IMR-90 (cell line): ENCODE data around the gene CYP4Z1.

ENCODE experiments used
- CEBPB ChIP-seq: IDR thresholded peaks from 2 replicates; pipeline ENCODE4 v1.6.1; 2012; ENCODE audit warnings: low read depth, low read length, improper control_type of control experiment
- CHD1 ChIP-seq: IDR thresholded peaks from 2 replicates; pipeline ENCODE4 v1.6.1; 2012; ENCODE audit warnings: low read depth, low read length, improper control_type of control experiment
- FOS ChIP-seq: fragments of 150-350 bp; IDR thresholded peaks from 2 replicates; pipeline ENCODE4 v1.6.1; 2016; ENCODE audit warnings: low read depth, low read length
- MAFK ChIP-seq: IDR thresholded peaks from 2 replicates; pipeline ENCODE4 v1.6.1; 2012; ENCODE audit warnings: low read depth, low read length, improper control_type of control experiment
- MAZ ChIP-seq: IDR thresholded peaks from 2 replicates; pipeline ENCODE4 v1.6.1; 2012; ENCODE audit warnings: low read depth, mild to moderate bottlenecking, low read length, improper control_type of control experiment, moderate library complexity, borderline replicate concordance
- NFE2L2 ChIP-seq: fragments of 150-350 bp; IDR thresholded peaks from 2 replicates; pipeline ENCODE4 v1.6.1; 2016; ENCODE audit warnings: low read depth, mild to moderate bottlenecking, low read length
- POLR2A ChIP-seq: IDR thresholded peaks from 2 replicates; pipeline ENCODE4 v1.6.1; 2012; ENCODE audit warnings: mild to moderate bottlenecking, low read depth, low read length
- RAD21 ChIP-seq: IDR thresholded peaks from 2 replicates; pipeline ENCODE4 v1.6.1; 2012; ENCODE audit warnings: low read length, improper control_type of control experiment
- RCOR1 ChIP-seq: IDR thresholded peaks from 2 replicates; pipeline ENCODE4 v1.6.1; 2012; ENCODE audit warnings: mild to moderate bottlenecking, low read length, improper control_type of control experiment; ENCODE audit not compliant: insufficient replicate concordance
- RFX5 ChIP-seq: IDR thresholded peaks from 2 replicates; pipeline ENCODE4 v1.8.0; 2012; ENCODE audit warnings: low read depth, mild to moderate bottlenecking, low read length, moderate library complexity
- SMC3 ChIP-seq: fragments of 150-350 bp; IDR thresholded peaks from 2 replicates; pipeline ENCODE4 v1.6.1; 2016; ENCODE audit warnings: low read depth, mild to moderate bottlenecking, antibody characterized with exemption, low read length, moderate library complexity
- TF ChIP-seq, protein P1 (sequence below): conservative IDR thresholded peaks from 2 replicates; pipeline ENCODE4 v1.5.1; 2012; ENCODE audit warnings: mild to moderate bottlenecking, low read depth, low read length, improper control_type of control experiment
- TF ChIP-seq, protein P2 (sequence below): fragments of 150-350 bp; IDR thresholded peaks from 2 replicates; pipeline ENCODE4 v1.6.1; 2017; ENCODE audit warnings: mild to moderate bottlenecking, antibody characterized with exemption, low read length, low read depth
- TF ChIP-seq, protein P3 (sequence below): fragments of 150-350 bp; IDR thresholded peaks from 2 replicates; pipeline ENCODE4 v1.6.1; 2016; ENCODE audit warnings: low read depth, mild to moderate bottlenecking, low read length, moderate library complexity, borderline replicate concordance

DNA sequence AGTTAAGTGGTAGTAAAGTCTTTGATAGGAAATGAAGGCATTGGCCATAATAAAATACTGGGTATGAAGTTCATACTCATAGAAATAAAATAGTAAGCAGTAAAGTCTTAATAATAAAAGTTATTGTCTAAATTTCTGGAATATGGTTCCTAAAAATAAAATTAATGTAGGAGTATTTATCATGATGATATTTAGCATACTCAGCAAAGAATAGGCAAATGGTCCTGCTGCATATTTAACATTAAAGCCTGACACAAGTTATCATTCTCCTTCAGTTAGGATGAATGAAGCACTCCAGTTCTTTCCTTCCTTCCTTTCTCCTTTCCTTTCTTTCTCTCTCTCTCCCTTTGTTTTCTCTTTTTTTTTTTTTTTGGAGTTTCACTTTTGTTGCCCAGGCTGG is 97.5 kb downstream of the CYP4Z1 start:
- no peak for TF ChIP-seq CHD1
- TF ChIP-seq, protein P1, sequence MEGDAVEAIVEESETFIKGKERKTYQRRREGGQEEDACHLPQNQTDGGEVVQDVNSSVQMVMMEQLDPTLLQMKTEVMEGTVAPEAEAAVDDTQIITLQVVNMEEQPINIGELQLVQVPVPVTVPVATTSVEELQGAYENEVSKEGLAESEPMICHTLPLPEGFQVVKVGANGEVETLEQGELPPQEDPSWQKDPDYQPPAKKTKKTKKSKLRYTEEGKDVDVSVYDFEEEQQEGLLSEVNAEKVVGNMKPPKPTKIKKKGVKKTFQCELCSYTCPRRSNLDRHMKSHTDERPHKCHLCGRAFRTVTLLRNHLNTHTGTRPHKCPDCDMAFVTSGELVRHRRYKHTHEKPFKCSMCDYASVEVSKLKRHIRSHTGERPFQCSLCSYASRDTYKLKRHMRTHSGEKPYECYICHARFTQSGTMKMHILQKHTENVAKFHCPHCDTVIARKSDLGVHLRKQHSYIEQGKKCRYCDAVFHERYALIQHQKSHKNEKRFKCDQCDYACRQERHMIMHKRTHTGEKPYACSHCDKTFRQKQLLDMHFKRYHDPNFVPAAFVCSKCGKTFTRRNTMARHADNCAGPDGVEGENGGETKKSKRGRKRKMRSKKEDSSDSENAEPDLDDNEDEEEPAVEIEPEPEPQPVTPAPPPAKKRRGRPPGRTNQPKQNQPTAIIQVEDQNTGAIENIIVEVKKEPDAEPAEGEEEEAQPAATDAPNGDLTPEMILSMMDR = no peak
- no peak for TF ChIP-seq SMC3
- TF ChIP-seq RFX5 = no peak
- no peak for TF ChIP-seq MAZ
- no peak for TF ChIP-seq POLR2A
- TF ChIP-seq CEBPB = no peak
- 0 out of 2 replicates have a peak, but pooled peaks have one; percentile 38 for TF ChIP-seq MAFK
- TF ChIP-seq, protein P2, sequence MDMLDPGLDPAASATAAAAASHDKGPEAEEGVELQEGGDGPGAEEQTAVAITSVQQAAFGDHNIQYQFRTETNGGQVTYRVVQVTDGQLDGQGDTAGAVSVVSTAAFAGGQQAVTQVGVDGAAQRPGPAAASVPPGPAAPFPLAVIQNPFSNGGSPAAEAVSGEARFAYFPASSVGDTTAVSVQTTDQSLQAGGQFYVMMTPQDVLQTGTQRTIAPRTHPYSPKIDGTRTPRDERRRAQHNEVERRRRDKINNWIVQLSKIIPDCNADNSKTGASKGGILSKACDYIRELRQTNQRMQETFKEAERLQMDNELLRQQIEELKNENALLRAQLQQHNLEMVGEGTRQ = no peak
- TF ChIP-seq RAD21 = no peak
- no peak for TF ChIP-seq FOS
- TF ChIP-seq NFE2L2 = no peak
- no peak for TF ChIP-seq RCOR1
- TF ChIP-seq, protein P3, sequence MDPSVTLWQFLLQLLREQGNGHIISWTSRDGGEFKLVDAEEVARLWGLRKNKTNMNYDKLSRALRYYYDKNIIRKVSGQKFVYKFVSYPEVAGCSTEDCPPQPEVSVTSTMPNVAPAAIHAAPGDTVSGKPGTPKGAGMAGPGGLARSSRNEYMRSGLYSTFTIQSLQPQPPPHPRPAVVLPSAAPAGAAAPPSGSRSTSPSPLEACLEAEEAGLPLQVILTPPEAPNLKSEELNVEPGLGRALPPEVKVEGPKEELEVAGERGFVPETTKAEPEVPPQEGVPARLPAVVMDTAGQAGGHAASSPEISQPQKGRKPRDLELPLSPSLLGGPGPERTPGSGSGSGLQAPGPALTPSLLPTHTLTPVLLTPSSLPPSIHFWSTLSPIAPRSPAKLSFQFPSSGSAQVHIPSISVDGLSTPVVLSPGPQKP = no peak
